ENCODE measurements around the gene INPP5A.
"Not testable (repeated sequence)": the region's sequence is repeated elsewhere in the genome, so short reads cannot be mapped to it uniquely, and the experiment has no call there.

Gene INPP5A

GRCh38 chr10:132662186-132662920, 124.8 kb downstream of the INPP5A start:
- no peak for DNase-seq (ENCODE audit: low spot score)

GRCh38 chr10:132663666-132664365, 126.2 kb downstream of the INPP5A start:
- DNase-seq (ENCODE audit: low spot score), result no peak

GRCh38 chr10:132664407-132664806, 126.8 kb downstream of the INPP5A start:
- no peak for DNase-seq (ENCODE audit: low spot score)

DNA sequence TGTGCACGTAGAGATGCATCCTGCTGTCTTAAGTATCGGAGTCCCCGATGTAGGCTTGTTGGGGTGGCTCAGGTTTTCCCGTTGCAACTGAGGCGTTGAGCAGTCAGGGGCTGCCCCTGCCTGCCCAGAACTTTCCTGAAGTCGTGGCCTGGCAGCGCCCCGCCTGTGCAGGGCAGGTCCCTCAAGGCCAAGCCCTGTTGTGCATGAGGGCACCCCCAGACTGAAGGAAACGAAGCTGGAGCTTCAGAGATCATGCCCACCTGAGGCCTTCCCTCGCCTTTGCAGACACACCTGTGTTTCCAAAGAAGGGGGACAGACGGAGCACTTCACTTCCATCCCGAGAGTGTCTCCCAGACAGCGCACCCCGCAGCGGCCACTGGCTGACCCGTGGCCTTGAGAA, 127.3 kb downstream of the INPP5A start:
- no peak for DNase-seq (ENCODE audit: low spot score)

- no peak for DNase-seq (ENCODE audit: low spot score)
Measured at GRCh38 chr10:132665946-132666704, 128.5 kb downstream of the INPP5A start.

GRCh38 chr10:132666705-132667341, 129.2 kb downstream of the INPP5A start:
- no peak for DNase-seq (ENCODE audit: low spot score)

DNA sequence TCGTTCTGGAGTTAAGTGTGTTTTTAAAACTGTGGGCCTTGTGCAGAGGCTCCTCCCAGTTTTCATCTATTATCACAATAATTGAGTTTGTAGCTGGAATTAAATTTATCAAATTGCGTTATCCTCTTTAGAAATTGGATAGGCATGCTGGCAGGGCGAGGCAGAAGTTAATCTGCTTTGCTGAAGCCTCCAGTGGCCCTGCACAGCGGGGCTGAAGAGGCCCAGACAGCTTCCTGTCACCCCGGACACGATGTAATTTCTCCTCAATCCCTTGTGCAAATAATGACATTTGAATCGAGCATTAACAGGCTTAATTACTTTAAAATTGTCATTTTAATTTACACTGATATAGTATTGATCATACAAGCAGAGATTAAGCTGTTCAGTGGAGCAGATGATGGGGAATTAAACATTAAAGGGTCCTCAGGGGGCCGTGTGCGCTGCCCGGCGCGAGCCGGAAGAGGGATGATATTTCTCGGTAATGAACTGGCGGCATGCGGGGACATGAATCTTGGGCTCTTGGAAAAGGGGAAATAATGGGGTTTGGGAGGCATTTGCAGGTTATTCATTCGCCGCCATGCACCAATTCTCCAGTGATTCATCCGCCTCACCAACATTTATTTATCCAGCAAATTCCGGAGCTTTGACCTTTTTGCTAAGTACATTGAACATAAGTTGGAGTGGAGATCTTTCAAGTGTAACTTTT, 129.9 kb downstream of the INPP5A start:
- no peak for DNase-seq (ENCODE audit: low spot score)

DNA sequence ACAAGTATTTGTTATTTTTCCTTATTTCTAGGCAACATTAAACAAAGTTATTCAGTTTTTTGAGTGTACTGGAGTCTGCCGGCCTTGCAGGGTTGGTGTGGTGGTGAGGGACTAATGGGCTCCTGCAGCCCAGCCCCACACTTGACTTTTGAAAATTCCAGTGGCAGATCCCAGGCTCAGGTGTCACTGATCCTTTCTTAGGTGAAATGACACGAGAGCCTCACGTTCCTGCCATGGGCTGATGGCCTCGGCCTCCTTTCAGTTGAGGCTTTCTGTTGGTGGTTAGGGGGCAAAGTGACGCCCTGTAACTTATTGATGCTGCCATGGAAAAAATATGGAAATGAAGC, 130.4 kb downstream of the INPP5A start:
- no peak for DNase-seq (ENCODE audit: low spot score)

- no peak for DNase-seq (ENCODE audit: low spot score)
Measured at GRCh38 chr10:132669208-132669861, 131.7 kb downstream of the INPP5A start.

- no peak for DNase-seq (ENCODE audit: low spot score)
Measured at GRCh38 chr10:132670546-132671227, 133.1 kb downstream of the INPP5A start.

GRCh38 chr10:132671228-132672154, 133.9 kb downstream of the INPP5A start:
- peak; percentile 53 for DNase-seq (ENCODE audit: low spot score)

- not testable (repeated sequence) for DNase-seq (ENCODE audit: low spot score)
Measured at GRCh38 chr10:132673746-132674145, 136.2 kb downstream of the INPP5A start.

GRCh38 chr10:132674311-132674710, 136.7 kb downstream of the INPP5A start:
- no peak for DNase-seq (ENCODE audit: low spot score)

GRCh38 chr10:132675031-132675740, 137.6 kb downstream of the INPP5A start:
- DNase-seq (ENCODE audit: low spot score), result no peak

DNA sequence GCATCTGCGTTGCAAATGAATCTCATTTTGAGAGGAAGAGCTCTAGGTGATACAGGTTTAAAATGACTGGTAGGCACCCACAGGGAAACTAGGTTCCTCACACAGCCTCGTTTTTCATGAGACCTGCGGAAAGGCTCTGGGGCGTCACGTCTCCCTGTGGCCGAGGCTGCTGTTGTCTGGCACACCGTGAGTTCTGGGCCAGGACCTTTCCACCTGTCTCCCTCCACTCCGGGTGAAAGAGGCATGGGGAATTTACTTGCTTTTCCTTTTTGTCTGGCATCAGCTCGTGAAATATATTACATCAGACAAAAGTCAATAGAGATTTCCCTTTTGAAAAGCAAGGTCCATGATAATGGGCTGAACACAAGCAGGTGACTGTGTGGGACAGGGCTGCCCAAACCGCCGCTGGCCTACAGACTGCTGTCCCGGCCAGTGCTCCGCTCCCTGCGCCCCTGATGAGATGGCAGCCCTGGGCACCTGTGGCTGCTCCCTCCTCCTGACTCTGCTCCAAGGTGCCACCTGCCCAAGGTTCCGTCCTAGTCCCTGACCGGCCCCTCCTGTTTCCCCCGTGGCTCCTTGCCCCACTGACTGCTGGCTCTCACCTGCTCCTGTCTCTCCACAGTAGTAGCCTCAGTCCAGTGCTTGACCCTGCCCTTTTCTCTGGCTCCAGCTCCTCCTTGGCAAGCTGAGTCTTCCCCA, 138.8 kb downstream of the INPP5A start:
- no peak for DNase-seq (ENCODE audit: low spot score)

DNA sequence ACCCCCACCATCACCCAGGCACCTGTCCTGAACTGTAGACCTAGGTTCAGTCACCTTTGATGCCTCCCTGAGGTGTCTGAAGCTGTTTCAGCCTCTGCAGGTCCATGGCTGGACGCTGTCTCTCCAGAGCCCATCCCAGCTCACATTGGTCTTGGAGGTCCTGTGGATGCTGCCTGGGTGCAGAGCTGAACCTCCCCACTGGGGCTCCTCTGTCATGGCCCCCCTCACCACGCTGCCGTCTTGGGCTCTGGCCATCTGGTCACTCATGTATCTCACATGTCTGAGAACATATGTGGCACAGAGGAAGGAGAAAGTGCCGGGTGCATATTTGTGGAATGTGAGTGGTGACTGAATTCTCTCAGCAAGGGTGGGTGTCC, 139.5 kb downstream of the INPP5A start:
- no peak for DNase-seq (ENCODE audit: low spot score)

DNA sequence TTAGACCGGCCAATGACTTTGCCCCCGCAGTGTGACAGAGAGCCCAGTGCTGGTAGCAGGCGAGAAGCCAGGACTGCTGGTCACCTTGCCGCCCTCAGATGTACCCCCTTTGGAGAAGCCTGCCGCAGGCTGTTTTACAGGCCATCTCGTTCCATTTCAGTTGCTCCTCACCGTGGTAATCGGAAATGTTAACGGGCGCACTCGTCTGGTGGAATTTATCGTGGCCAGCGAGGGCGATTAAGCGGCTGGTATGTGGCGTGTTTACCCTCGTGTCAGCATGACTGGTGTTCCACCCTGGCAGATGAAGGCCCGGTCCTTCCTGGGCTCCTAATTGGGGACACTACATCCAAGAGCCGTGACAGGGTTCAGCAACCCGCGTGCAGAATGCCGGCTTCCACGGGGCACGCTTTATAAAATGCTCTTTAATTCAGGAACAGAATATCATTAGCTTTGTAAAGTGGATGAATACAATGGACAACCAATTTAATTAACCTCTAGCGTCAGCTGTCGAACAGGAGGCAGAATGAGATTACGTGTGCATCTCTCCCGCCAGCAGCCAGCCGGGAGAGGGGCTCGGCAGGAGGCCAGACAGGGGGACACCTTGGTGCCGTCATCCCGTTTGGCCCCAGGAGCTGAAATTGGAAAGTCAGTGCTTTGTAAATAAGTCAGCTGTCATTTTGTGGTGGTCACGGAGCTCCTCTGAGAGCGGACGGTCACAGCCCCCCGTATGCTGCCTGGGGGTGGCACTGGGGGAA, 140.1 kb downstream of the INPP5A start:
- no peak for DNase-seq (ENCODE audit: low spot score)
